Smooth muscle cell (in vitro differentiated cells): ENCODE results near the gene MIEF2. TPM values are rescaled to one million over a fixed set of nuclear protein-coding genes. Genes with fewer than 3 reads are reported as not detected.

Source experiments
- DNase-seq: peaks from one replicate; lab custom pipeline; 2025; ENCODE audit not compliant: unreplicated experiment; lab: John Stamatoyannopoulos, UW
- H2AFZ ChIP-seq: fragments of 200-600 bp; sonication (generic); 2 replicates; pipeline ENCODE4 v1.6.0; 2016; ENCODE audit warnings: antibody characterized with exemption, low read depth, mild to moderate bottlenecking
- H3F3A ChIP-seq: fragments of 200-600 bp; sonication (generic); 2 replicates; pipeline ENCODE4 v1.6.0; 2017; ENCODE audit warnings: antibody characterized with exemption, low read depth
- H3K27ac ChIP-seq: fragments of 200-600 bp; sonication (generic); 2 replicates; pipeline ENCODE4 v1.5.1; 2016; ENCODE audit warnings: low read depth, mild to moderate bottlenecking
- H3K27me3 ChIP-seq: fragments of 200-600 bp; sonication (generic); 2 replicates; pipeline ENCODE4 v1.6.1; 2016; ENCODE audit warnings: low read depth, mild to moderate bottlenecking
- H3K36me3 ChIP-seq: fragments of 200-600 bp; sonication (generic); 2 replicates; pipeline ENCODE4 v1.5.1; 2016; ENCODE audit warnings: low read depth
- H3K4me1 ChIP-seq: fragments of 200-600 bp; sonication (generic); 2 replicates; pipeline ENCODE4 v1.5.1; 2016; ENCODE audit warnings: low read depth
- H3K4me2 ChIP-seq: fragments of 200-600 bp; sonication (generic); 2 replicates; pipeline ENCODE4 v1.6.0; 2016; ENCODE audit warnings: mild to moderate bottlenecking
- H3K4me3 ChIP-seq: fragments of 200-600 bp; sonication (generic); 2 replicates; pipeline ENCODE4 v1.5.1; 2016; ENCODE audit warnings: mild to moderate bottlenecking
- H3K79me2 ChIP-seq: fragments of 200-600 bp; sonication (generic); 2 replicates; pipeline ENCODE4 v1.6.0; 2016; ENCODE audit warnings: low read depth, mild to moderate bottlenecking
- H3K9ac ChIP-seq: fragments of 200-600 bp; sonication (generic); 2 replicates; pipeline ENCODE4 v1.6.0; 2016; ENCODE audit warnings: low read depth
- H3K9me3 ChIP-seq: fragments of 200-600 bp; sonication (generic); replicated peaks from 2 replicates; pipeline ENCODE4 v1.5.1; 2016; ENCODE audit warnings: low read depth
- H4K20me1 ChIP-seq: fragments of 200-600 bp; sonication (generic); 2 replicates; pipeline ENCODE4 v1.6.0; 2016; ENCODE audit warnings: low read depth
- WGBS: methylation state at CpG from one replicate; pipeline ENCODE4 v1.1.7; 2016; ENCODE audit warnings: low lambda C conversion rate; 5-methylcytosine and 5-hydroxymethylcytosine counted together
- polyA plus RNA-seq: library from polyadenylated mRNA; unstranded; fragments of >200 nt; fragmentation: Nextera tagmentation; extraction: Ambion mirVana; gene quantifications from 2 replicates; pipeline ENCODE4 v1.2.1, GENCODE V29; 2016
- total RNA-seq: library from RNA; depleted of rRNA; stranded (reverse); fragments of >200 nt; gene quantifications from 2 replicates; pipeline ENCODE4 v1.2.3, GENCODE V29; 2014
- TF ChIP-seq, protein P1 (sequence below): fragments of 200-600 bp; sonication (generic); IDR thresholded peaks from 2 replicates; pipeline ENCODE4 v1.5.1; 2017; ENCODE audit warnings: borderline replicate concordance, mild to moderate bottlenecking, antibody characterized with exemption; ENCODE audit not compliant: insufficient read depth, poor library complexity, severe bottlenecking

MIEF2 gene
- total and polyA plus RNA-seq, 2 experiments from 2014 or later: 10.4 to 13.5 TPM

DNA sequence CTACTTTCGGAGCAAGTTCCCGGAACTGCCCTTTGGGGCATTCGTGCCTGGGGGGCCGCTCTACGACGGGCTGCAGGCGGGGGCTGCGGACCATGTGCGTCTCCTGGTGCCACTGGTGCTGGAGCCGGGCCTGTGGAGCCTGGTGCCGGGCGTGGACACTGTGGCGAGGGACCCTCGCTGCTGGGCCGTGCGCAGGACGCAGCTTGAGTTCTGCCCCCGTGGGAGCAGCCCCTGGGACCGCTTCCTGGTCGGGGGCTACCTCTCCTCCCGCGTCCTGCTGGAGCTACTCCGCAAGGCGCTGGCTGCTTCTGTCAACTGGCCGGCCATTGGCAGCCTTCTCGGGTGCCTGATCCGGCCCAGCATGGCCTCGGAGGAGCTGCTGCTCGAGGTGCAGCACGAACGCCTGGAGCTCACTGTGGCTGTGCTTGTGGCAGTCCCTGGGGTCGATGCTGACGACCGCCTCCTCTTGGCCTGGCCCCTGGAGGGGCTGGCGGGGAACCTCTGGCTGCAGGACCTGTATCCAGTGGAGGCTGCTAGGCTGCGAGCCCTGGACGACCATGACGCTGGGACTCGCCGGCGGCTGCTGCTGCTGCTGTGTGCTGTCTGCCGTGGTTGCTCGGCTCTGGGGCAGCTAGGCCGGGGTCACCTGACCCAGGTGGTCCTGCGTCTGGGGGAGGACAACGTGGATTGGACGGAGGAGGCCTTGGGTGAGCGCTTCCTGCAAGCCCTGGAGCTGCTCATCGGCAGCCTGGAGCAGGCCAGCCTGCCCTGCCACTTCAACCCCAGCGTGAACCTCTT lies 3.6 kb downstream of the MIEF2 start:
- peaks cover 21% of the 10 kb centered on the region for H3K4me1 ChIP-seq
- H3K4me2 ChIP-seq: no peak overlapping the region
- no peak overlapping the region for H2AFZ ChIP-seq
- no peak for DNase-seq
- H3K9me3 ChIP-seq: no peaks in the 10 kb centered on the region
- TF ChIP-seq, protein P1, sequence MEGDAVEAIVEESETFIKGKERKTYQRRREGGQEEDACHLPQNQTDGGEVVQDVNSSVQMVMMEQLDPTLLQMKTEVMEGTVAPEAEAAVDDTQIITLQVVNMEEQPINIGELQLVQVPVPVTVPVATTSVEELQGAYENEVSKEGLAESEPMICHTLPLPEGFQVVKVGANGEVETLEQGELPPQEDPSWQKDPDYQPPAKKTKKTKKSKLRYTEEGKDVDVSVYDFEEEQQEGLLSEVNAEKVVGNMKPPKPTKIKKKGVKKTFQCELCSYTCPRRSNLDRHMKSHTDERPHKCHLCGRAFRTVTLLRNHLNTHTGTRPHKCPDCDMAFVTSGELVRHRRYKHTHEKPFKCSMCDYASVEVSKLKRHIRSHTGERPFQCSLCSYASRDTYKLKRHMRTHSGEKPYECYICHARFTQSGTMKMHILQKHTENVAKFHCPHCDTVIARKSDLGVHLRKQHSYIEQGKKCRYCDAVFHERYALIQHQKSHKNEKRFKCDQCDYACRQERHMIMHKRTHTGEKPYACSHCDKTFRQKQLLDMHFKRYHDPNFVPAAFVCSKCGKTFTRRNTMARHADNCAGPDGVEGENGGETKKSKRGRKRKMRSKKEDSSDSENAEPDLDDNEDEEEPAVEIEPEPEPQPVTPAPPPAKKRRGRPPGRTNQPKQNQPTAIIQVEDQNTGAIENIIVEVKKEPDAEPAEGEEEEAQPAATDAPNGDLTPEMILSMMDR: no peak
- peaks cover 18% of the 10 kb centered on the region for H3K79me2 ChIP-seq
- 97% methylated on average over 50 of the region's 50 CpGs for WGBS
- no peaks in the 10 kb centered on the region for H3K36me3 ChIP-seq
- peaks cover 18% of the 10 kb centered on the region for H3F3A ChIP-seq
- no peaks in the 10 kb centered on the region for H3K27me3 ChIP-seq
- H4K20me1 ChIP-seq: peaks cover 21% of the 10 kb centered on the region
- no peak overlapping the region for H3K4me3 ChIP-seq
- H3K27ac ChIP-seq: no peak overlapping the region
- no peak overlapping the region for H3K9ac ChIP-seq

DNA sequence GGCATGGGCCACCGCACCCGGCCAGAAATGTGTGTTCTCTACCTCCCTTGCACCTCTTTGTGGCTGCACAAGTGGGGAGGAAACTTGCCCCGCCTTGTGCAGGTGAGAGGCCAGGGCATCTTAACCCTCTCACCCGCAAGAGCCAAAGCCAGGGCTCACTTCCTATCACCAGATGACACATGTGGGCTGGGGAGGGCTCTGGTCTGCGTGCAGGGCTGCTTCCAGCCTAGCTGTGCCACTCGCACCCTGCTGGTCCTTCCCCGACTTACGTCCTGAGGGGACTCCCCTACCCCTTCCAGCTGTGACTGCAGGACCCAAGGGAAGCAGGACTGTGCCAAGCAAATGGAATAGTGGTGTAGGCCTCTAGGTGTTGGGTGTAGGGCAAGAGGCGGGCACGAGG lies 6.9 kb downstream of the MIEF2 start:
- Histone ChIP-seq H3K9me3 (no peaks in the 10 kb centered on the region), H3K4me2 (no peak overlapping the region), H3F3A (peaks cover 26% of the 10 kb centered on the region), H3K4me1 (peaks cover 13% of the 10 kb centered on the region), H3K36me3 (no peaks in the 10 kb centered on the region), H3K9ac (no peak overlapping the region), H2AFZ (no peak overlapping the region), H3K79me2 (peaks cover 7% of the 10 kb centered on the region), H4K20me1 (peaks cover 9% of the 10 kb centered on the region), H3K27ac (peak overlapping the region; percentile 69), H3K4me3 (no peak overlapping the region), H3K27me3 (no peaks in the 10 kb centered on the region)
- TF ChIP-seq, protein P1: no peak
- 92% methylated on average over 10 of the region's 10 CpGs for WGBS
- DNase-seq: no peak

DNA sequence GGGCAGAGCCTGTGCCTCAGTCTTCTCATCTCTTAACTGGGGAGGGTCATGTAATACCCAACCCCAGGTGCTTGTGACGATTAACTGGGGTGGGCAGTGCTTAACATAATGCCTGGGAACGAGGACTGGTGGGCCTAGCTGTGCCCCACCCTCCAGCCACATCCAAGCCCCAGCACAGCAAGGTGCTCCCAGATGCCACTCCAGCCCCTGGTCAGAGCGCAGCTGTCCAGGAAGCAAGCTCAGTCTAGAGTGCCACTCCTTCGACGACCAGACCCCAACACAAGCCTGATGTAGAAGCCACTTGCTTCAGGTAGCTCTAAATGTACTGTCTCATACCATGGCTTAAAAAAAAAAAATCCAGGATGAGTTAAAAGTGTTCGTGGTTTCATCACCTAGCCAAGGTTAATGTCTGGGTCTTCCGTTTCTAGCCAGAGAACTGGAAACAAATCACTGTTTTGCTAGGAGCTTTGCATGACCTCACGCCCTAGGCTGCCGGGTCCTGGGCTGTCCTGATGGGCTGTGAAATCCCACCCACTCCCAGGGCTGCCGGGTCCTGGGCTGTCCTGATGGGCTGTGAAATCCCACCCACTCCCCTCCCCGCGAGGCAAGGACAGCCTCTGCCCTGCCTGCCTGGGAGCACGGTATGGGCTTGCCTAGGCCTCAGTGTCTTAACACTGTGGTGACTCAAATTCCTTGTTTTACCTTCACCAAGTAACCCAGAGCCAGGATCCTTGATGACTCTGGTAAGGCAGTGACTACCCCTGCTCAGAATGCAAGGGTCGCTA lies 7.7 kb downstream of the MIEF2 start:
- no peak for DNase-seq

More for the DNA sequence above, 7.7 kb downstream of the MIEF2 start:
- H3K27me3 ChIP-seq: no peaks in the 10 kb centered on the region
- no peaks in the 10 kb centered on the region for H3K9me3 ChIP-seq
- H3K27ac ChIP-seq: peak overlapping the region; percentile 69
- peak overlapping the region; percentile 41 for H3K9ac ChIP-seq
- peaks cover 13% of the 10 kb centered on the region for H3K4me1 ChIP-seq
- no peaks in the 10 kb centered on the region for H3K79me2 ChIP-seq
- peaks cover 26% of the 10 kb centered on the region for H3F3A ChIP-seq
- TF ChIP-seq, protein P1: no peak
- H3K4me2 ChIP-seq: peak overlapping the region; percentile 71
- H3K36me3 ChIP-seq: no peaks in the 10 kb centered on the region
- no peak overlapping the region for H2AFZ ChIP-seq
- no peak overlapping the region for H3K4me3 ChIP-seq
- H4K20me1 ChIP-seq: peaks cover 2% of the 10 kb centered on the region
- WGBS: 28% methylated on average over 14 of the region's 14 CpGs
